SK-N-MC (cell line): ENCODE results near the gene LMF1.

Experiments
- EZH2 ChIP-seq: fragments of 200-600 bp; sonication (generic); IDR thresholded peaks from one replicate; pipeline ENCODE4 v1.6.1; 2017; ENCODE audit warnings: antibody characterized with exemption
- FOXP2 ChIP-seq: optimal IDR thresholded peaks from 2 replicates; pipeline ENCODE3; 2011; ENCODE audit warnings: mild to moderate bottlenecking, moderate library complexity; ENCODE audit not compliant: insufficient read depth; ENCODE audit errors: extremely low read length, control extremely low read depth

- TF ChIP-seq EZH2 (no peak), FOXP2 (no peak)
Measured at GRCh38 chr16:876523-877241, 94.1 kb downstream of the LMF1 start.
